MM.1S (cell line): ENCODE results near the gene PALD1.

ENCODE experiments used
- DNase-seq: peaks from one replicate; pipeline ENCODE4 v3.0.0-alpha.2; 2015
- H2AFZ ChIP-seq: fragments of 300-600 bp; sonication (generic); 2 replicates; pipeline ENCODE4 v1.6.0; 2016; ENCODE audit warnings: antibody characterized with exemption, low read length
- H3F3A ChIP-seq: fragments of 300-600 bp; sonication (generic); 2 replicates; pipeline ENCODE4 v1.6.1; 2016; ENCODE audit warnings: mild to moderate bottlenecking, antibody characterized with exemption, low read length, moderate library complexity, mixed read lengths; ENCODE audit not compliant: insufficient read depth
- H3K27ac ChIP-seq: fragments of 300-600 bp; sonication (generic); 2 replicates; pipeline ENCODE4 v1.5.1; 2016; ENCODE audit warnings: mild to moderate bottlenecking, low read length
- H3K27me3 ChIP-seq: fragments of 300-600 bp; sonication (generic); replicated peaks from 2 replicates; pipeline ENCODE4 v1.6.0; 2016; ENCODE audit warnings: low read length; ENCODE audit not compliant: insufficient read depth
- H3K36me3 ChIP-seq: fragments of 300-600 bp; sonication (generic); replicated peaks from 2 replicates; pipeline ENCODE4 v1.6.1; 2016; ENCODE audit warnings: mild to moderate bottlenecking, low read length, mixed read lengths; ENCODE audit not compliant: insufficient read depth
- H3K4me1 ChIP-seq: fragments of 300-600 bp; sonication (generic); 2 replicates; pipeline ENCODE4 v1.6.1; 2016; ENCODE audit warnings: low read length, mixed read lengths
- H3K4me2 ChIP-seq: fragments of 300-600 bp; sonication (generic); 2 replicates; pipeline ENCODE4 v1.6.0; 2016; ENCODE audit warnings: low read depth, low read length
- H3K4me3 ChIP-seq: fragments of 300-600 bp; sonication (generic); 2 replicates; pipeline ENCODE4 v1.5.1; 2016; ENCODE audit warnings: low read length, mixed read lengths
- H3K79me2 ChIP-seq: fragments of 300-600 bp; sonication (generic); 2 replicates; pipeline ENCODE4 v1.6.1; 2016; ENCODE audit warnings: mixed run types, low read length, mixed read lengths
- H3K9ac ChIP-seq: fragments of 300-600 bp; sonication (generic); 2 replicates; pipeline ENCODE4 v1.6.1; 2016; ENCODE audit warnings: low read length, mixed read lengths
- H3K9me2 ChIP-seq: fragments of 300-600 bp; sonication (generic); replicated peaks from 2 replicates; pipeline ENCODE4 v1.6.1; 2016; ENCODE audit warnings: mild to moderate bottlenecking, low read length, mixed read lengths; ENCODE audit not compliant: insufficient read depth
- H3K9me3 ChIP-seq: fragments of 300-600 bp; sonication (generic); replicated peaks from 2 replicates; pipeline ENCODE4 v1.6.1; 2016; ENCODE audit warnings: mild to moderate bottlenecking, low read length, mixed read lengths; ENCODE audit not compliant: insufficient read depth
- H4K20me1 ChIP-seq: fragments of 300-600 bp; sonication (generic); 2 replicates; pipeline ENCODE4 v1.6.1; 2016; ENCODE audit warnings: mild to moderate bottlenecking, low read length, moderate library complexity, mixed read lengths; ENCODE audit not compliant: insufficient read depth
- EZH2 ChIP-seq: fragments of 300-600 bp; sonication (generic); optimal IDR thresholded peaks from 2 replicates; pipeline ENCODE3; 2017; ENCODE audit warnings: low read depth, mild to moderate bottlenecking, antibody characterized with exemption, low read length, mixed read lengths
- EZH2phosphoT487 ChIP-seq: fragments of 300-600 bp; sonication (generic); IDR thresholded peaks from 2 replicates; pipeline ENCODE4 v1.6.1; 2018; ENCODE audit warnings: antibody characterized with exemption, low read length
- TF ChIP-seq, protein P1 (sequence below): fragments of 300-600 bp; sonication (generic); IDR thresholded peaks from 2 replicates; pipeline ENCODE4 v1.5.1; 2016; ENCODE audit warnings: antibody characterized with exemption, low read length, mixed read lengths

Gene PALD1

DNA sequence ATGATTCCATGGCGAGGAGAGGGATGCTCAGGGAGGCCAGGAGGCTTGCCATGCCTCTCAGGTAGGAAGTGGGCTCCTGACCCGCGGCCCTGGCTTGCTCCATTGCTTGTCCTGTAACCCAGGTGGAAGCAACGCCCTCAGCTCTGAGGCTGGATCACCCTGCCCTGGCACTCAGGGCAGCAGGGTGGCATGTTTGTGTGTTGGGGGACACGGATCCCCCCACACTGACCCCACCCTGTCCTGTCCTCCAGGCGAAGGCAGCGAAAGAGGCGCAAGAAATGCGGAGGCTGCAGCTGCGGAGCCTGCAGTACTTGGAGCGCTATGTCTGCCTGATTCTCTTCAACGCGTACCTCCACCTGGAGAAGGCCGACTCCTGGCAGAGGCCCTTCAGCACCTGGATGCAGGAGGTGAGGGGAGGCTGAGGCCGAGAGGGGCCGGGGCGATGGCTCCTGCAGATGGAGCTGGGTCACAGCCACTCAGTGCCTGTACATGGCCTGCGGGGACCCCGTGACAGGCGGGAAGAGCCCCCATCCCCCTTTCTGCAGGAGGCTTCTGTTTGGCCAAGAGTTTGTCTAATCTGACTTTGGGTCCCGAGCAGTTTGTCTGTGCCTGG is 85.7 kb downstream of the PALD1 start:
- H3F3A ChIP-seq, result no peaks in the 10 kb centered on the region
- H4K20me1 ChIP-seq, result no peaks in the 10 kb centered on the region
- no peaks in the 10 kb centered on the region for H3K79me2 ChIP-seq
- no peaks in the 10 kb centered on the region for H3K4me1 ChIP-seq
- no peak overlapping the region for H3K4me2 ChIP-seq
- no peaks in the 10 kb centered on the region for H3K9me3 ChIP-seq
- H2AFZ ChIP-seq, result no peak overlapping the region
- H3K9ac ChIP-seq, result no peak overlapping the region
- H3K27me3 ChIP-seq, result no peaks in the 10 kb centered on the region
- no peak overlapping the region for H3K4me3 ChIP-seq
- H3K27ac ChIP-seq, result no peak overlapping the region
- no peak for DNase-seq
- no peaks in the 10 kb centered on the region; the same call in 1 of the 2 replicates for H3K36me3 ChIP-seq
- TF ChIP-seq EZH2, result no peak
- TF ChIP-seq EZH2phosphoT487, result no peak
- TF ChIP-seq, protein P1, sequence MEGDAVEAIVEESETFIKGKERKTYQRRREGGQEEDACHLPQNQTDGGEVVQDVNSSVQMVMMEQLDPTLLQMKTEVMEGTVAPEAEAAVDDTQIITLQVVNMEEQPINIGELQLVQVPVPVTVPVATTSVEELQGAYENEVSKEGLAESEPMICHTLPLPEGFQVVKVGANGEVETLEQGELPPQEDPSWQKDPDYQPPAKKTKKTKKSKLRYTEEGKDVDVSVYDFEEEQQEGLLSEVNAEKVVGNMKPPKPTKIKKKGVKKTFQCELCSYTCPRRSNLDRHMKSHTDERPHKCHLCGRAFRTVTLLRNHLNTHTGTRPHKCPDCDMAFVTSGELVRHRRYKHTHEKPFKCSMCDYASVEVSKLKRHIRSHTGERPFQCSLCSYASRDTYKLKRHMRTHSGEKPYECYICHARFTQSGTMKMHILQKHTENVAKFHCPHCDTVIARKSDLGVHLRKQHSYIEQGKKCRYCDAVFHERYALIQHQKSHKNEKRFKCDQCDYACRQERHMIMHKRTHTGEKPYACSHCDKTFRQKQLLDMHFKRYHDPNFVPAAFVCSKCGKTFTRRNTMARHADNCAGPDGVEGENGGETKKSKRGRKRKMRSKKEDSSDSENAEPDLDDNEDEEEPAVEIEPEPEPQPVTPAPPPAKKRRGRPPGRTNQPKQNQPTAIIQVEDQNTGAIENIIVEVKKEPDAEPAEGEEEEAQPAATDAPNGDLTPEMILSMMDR, result no peak
- H3K9me2 ChIP-seq, result no peaks in the 10 kb centered on the region

DNA sequence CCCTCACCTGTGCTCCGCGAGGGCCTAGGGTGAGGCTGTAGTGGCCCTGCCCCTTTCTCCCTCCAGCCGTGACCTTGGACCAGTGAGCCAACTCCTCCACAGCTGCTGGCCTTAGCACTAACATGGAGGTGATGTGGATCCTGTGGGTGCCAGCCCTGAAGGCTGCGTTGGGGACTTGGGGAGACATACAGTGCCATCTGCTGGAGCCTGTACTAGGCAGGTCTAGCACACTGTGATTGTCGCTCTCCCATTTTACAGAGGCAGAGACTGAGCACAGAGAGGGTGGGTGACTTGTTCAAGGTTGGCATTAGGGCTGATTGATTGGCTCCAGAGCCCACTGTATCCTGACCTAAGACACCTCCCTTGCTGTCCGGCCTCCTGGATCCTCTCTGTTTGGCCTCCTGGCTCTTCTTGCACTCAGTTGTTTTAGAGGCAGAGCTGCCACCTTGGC is 86.4 kb downstream of the PALD1 start:
- H3K79me2 ChIP-seq, result no peaks in the 10 kb centered on the region
- no peaks in the 10 kb centered on the region for H3K9me2 ChIP-seq
- H3K4me3 ChIP-seq, result no peak overlapping the region
- no peak overlapping the region for H3K27ac ChIP-seq
- TF ChIP-seq, protein P1, result no peak
- TF ChIP-seq EZH2 (no peak), EZH2phosphoT487 (no peak)
- no peaks in the 10 kb centered on the region for H3K4me1 ChIP-seq
- no peak overlapping the region for H3K4me2 ChIP-seq
- H3K9me3 ChIP-seq, result no peaks in the 10 kb centered on the region
- no peaks in the 10 kb centered on the region for H3K27me3 ChIP-seq
- no peaks in the 10 kb centered on the region for H3F3A ChIP-seq
- H4K20me1 ChIP-seq, result no peaks in the 10 kb centered on the region
- no peak overlapping the region for H3K9ac ChIP-seq
- DNase-seq, result no peak
- H3K36me3 ChIP-seq, result peaks cover 3% of the 10 kb centered on the region; the same call in 1 of the 2 replicates
- no peak overlapping the region for H2AFZ ChIP-seq

DNA sequence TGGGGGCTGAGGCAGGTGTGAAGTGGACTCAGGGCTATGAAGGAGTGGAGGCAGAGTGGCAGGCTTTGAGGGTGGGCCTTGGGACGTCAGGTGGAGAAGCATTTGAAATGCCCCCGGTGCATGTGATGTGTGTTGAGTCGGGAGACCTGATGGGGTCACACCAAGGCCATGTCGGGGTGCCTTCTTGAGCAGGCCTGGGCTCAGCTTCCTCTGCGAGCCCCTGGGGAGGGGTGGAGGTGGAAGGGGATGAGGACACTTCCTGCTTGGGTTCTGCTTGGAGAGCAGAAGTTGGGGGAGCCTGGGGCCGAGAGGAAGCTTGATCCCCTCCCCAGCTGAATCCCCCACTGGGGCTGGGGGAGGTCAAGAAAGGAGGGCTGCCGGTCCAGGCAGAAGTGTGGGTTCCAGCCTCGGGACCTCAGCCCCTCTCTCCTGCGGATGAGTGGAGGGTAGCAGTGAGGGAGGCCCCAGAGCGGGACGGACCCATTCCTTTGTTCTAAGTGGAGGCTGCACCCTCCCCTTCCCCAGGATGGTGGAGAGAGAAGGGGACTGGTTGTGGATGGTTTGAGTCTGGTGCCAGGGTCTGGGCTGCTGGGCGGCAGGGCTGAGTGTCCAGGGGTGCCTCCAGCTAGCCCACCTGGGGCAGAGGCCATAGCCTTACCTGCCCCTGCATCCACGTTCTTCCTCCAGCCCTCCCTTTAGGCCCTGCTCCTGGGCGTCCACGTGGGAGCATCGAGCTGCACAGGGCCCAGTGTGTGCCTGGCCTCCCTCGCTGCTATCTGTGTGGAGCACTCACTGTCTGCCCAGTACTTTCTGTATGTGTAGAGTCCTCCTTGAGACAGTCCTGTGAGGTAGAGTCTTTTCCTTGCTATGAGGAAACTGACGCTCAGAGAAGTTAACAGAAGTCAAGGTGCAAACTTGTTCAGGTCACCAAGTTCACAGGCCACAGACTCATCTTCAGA is 87.3 kb downstream of the PALD1 start:
- H3K36me3 ChIP-seq, result peaks cover 3% of the 10 kb centered on the region
- H2AFZ ChIP-seq, result no peak overlapping the region
- no peaks in the 10 kb centered on the region for H3K27me3 ChIP-seq
- H3K4me2 ChIP-seq, result no peak overlapping the region
- no peak overlapping the region for H3K4me3 ChIP-seq
- no peaks in the 10 kb centered on the region for H3F3A ChIP-seq
- no peaks in the 10 kb centered on the region for H4K20me1 ChIP-seq
- H3K9me3 ChIP-seq, result no peaks in the 10 kb centered on the region
- H3K79me2 ChIP-seq, result no peaks in the 10 kb centered on the region
- no peak for DNase-seq
- H3K9ac ChIP-seq, result no peak overlapping the region
- H3K9me2 ChIP-seq, result no peaks in the 10 kb centered on the region
- no peaks in the 10 kb centered on the region for H3K4me1 ChIP-seq
- TF ChIP-seq EZH2 (no peak), EZH2phosphoT487 (no peak)
- TF ChIP-seq, protein P1, result no peak
- no peak overlapping the region for H3K27ac ChIP-seq
